ENCODE data around the gene ZC3HAV1L.

The ZC3HAV1L gene

DNA sequence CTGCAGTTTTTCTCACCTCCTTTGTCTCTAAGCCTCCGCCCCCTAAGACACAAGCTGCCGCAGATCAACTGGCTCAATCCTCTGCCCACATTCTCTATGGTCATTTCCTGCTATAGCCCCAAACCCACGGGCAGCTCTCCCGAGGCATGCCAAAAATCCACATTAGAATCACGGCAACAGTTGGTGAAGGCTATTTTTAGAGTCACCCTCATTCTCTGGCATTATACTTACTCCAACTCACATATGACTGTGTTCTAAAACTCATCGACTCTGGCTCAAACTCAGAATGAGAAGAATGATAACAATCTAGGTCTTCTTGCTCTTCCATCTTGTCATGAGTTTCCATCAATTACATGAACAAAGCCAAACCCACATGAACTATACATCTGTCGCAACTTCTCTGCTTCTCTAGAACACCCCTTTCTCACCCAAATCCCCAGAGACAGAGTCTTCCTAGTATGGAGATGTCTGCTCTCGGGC, 43.8 kb downstream of the ZC3HAV1L start:
- DNase-seq, result no peak
- no peaks in the 10 kb centered on the region for H3K27me3 ChIP-seq
- TF ChIP-seq, protein P1, sequence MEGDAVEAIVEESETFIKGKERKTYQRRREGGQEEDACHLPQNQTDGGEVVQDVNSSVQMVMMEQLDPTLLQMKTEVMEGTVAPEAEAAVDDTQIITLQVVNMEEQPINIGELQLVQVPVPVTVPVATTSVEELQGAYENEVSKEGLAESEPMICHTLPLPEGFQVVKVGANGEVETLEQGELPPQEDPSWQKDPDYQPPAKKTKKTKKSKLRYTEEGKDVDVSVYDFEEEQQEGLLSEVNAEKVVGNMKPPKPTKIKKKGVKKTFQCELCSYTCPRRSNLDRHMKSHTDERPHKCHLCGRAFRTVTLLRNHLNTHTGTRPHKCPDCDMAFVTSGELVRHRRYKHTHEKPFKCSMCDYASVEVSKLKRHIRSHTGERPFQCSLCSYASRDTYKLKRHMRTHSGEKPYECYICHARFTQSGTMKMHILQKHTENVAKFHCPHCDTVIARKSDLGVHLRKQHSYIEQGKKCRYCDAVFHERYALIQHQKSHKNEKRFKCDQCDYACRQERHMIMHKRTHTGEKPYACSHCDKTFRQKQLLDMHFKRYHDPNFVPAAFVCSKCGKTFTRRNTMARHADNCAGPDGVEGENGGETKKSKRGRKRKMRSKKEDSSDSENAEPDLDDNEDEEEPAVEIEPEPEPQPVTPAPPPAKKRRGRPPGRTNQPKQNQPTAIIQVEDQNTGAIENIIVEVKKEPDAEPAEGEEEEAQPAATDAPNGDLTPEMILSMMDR (IDR thresholded peaks at IDR 0.05; ENCODE audit: low read depth, low read length), result no peak
- no peaks in the 10 kb centered on the region for H3K4me1 ChIP-seq
- no peak overlapping the region for H3K4me3 ChIP-seq (ENCODE audit: low read depth, low read length)
- no peaks in the 10 kb centered on the region for H3K36me3 ChIP-seq
- H3K9me3 ChIP-seq, result no peaks in the 10 kb centered on the region; the same call in 1 of the 2 replicates

GRCh38 chr7:138987686-138988085, 48.2 kb downstream of the ZC3HAV1L start:
- Histone ChIP-seq H3K4me1 (no peaks in the 10 kb centered on the region), H3K4me3 (ENCODE audit: low read depth, low read length) (no peak overlapping the region), H3K9me3 (no peaks in the 10 kb centered on the region; the same call in 1 of the 2 replicates), H3K27me3 (no peaks in the 10 kb centered on the region), H3K36me3 (no peaks in the 10 kb centered on the region)
- TF ChIP-seq, protein P1 (IDR thresholded peaks at IDR 0.05; ENCODE audit: low read depth, low read length), result no peak
- DNase-seq, result no peak

GRCh38 chr7:138982204-138982623, 53.6 kb downstream of the ZC3HAV1L start:
- no peaks in the 10 kb centered on the region for H3K36me3 ChIP-seq
- peak overlapping the region; percentile 56 for H3K4me3 ChIP-seq (ENCODE audit: low read depth, low read length)
- no peaks in the 10 kb centered on the region for H3K27me3 ChIP-seq
- H3K4me1 ChIP-seq, result no peaks in the 10 kb centered on the region
- no peaks in the 10 kb centered on the region for H3K9me3 ChIP-seq
- no peak for DNase-seq
- TF ChIP-seq, protein P1 (IDR thresholded peaks at IDR 0.05; ENCODE audit: low read depth, low read length), result no peak

DNA sequence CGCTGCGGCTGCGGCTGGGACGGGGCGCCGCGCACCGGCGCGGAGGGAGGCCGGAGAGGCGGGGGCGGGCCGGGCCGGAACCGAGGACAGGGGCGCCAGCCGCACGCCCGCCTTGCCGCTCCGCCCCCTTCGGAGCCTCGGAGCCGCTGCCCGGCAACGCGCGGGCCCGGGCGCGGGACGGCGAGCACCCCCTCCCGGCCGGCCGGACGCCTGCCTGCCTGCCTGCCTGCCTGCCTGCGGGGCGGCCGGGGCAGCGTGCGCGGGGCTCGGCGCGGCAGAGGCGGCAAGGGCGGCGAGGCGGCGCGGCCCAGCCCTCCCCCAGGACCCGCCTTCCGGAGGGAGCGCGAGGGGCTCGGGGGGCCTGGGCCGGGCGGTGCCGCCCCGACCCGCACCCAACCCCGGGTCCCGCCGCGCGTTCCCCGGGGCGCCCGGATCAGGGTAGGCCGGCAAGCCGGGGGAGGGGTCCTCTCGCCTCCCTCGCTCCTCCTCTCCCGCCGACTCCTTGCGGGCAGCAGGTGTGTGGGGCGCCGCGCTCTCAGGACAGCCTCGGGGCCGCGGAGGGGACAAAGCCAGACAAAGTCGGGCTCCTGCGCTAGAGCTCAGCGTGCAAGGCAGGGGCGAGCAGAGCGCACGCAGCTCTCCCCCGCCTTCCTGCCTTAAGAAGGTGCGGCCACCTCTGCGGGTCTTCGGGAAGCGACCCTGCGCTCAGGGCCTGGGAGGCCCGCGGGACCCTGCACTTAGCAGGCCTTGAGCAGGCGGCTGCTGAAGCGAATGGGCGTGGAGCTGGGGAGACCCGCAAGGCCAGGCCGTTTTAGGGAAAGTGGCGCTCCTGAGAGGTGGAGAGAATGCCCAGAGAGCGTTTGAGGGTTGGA, 54.3 kb downstream of the ZC3HAV1L start, which contains the start of gene KIAA1549:
KIAA1549 (minus strand) TSS at position 58 of the 872 bp plus-strand sequence. CDS start 120 bp downstream, outside the sequence.
- Histone ChIP-seq H3K4me3 (ENCODE audit: low read depth, low read length) (peak within 1 kb of the TSS; percentile 91), H3K4me1 (peaks cover 3% of the 10 kb centered on the region; the same call in 1 of the 2 replicates), H3K9me3 (no peaks in the 10 kb centered on the region), H3K27me3 (no peaks in the 10 kb centered on the region), H3K36me3 (no peaks in the 10 kb centered on the region)
- TF ChIP-seq, protein P1 (IDR thresholded peaks at IDR 0.05; ENCODE audit: low read depth, low read length), result no peak
- peak; percentile 84 for DNase-seq

DNA sequence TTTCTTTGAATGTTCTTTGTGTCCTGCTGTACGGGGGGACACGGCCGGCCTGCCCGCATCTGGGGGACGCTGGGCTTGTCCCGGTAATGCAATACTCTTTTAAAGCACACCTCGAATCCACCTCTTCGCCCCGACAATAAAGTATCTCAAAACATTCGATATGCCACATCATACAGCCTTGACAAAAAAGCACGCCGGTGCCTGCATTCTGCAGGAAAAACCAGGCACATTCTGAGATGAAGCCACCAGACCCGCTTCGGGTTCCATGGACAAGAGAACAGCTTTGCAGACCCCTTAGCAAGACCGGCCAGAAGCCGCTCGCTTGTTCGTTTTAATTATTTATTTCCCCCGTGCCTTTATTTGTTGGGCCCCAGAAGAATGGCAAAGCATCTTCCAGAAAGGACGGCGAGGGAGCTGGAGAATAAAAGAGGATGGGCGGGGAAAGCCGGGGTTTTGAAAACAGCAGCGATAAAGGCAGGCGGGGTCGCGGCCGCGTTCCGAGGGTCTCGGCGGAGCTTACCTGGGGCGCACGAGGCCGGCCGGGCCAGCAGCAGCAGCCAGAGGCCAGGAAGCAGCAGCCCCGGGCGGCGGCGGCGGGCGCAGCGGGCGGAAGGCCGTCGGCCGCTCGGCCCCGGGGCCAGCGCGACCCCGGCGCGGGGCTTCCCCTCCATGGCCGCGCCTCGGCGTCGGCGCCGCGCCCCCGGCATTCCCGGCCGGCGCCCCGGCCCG, 55.1 kb downstream of the ZC3HAV1L start:
- TF ChIP-seq, protein P1 (IDR thresholded peaks at IDR 0.05; ENCODE audit: low read depth, low read length), result no peak
- Histone ChIP-seq H3K27me3 (no peaks in the 10 kb centered on the region), H3K36me3 (no peaks in the 10 kb centered on the region), H3K9me3 (no peaks in the 10 kb centered on the region), H3K4me3 (ENCODE audit: low read depth, low read length) (peak overlapping the region; percentile 91), H3K4me1 (peaks cover 6% of the 10 kb centered on the region; the same call in 1 of the 2 replicates)
- DNase-seq, result peak; percentile 26

Data from BE2C (cell line).